Stimulated activated CD8-positive, alpha-beta memory T cell treated with anti-CD3 and anti-CD28 coated beads, Interleukin-15, amount 100 ng/mL, for 4 hours (primary cell): ENCODE data around the gene TCN1.
"Not testable (repeated sequence)": the region's sequence is repeated elsewhere in the genome, so short reads cannot be mapped to it uniquely, and the experiment has no call there.

Experiments
- DNase-seq, 2 donors: peaks; one replicate each; pipeline ENCODE4 v3.0.0-alpha.2; 2020; ENCODE audit warnings: low read depth in 2 of 2

Gene TCN1, protein sequence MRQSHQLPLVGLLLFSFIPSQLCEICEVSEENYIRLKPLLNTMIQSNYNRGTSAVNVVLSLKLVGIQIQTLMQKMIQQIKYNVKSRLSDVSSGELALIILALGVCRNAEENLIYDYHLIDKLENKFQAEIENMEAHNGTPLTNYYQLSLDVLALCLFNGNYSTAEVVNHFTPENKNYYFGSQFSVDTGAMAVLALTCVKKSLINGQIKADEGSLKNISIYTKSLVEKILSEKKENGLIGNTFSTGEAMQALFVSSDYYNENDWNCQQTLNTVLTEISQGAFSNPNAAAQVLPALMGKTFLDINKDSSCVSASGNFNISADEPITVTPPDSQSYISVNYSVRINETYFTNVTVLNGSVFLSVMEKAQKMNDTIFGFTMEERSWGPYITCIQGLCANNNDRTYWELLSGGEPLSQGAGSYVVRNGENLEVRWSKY

GRCh38 chr11:59866397-59866796 is at the start of gene TCN1:
Gene TCN1, minus strand, starts transcription at chr11:59866487. Its CDS starts 17 bp downstream, at chr11:59866470.
- DNase-seq, result no peak

- not testable (repeated sequence) for DNase-seq
Measured at GRCh38 chr11:59903569-59903968, 37.3 kb upstream of the TCN1 start.

- no peak for DNase-seq
Measured at GRCh38 chr11:59901306-59901705, 35.0 kb upstream of the TCN1 start.

- no peak for DNase-seq
Measured at GRCh38 chr11:59900366-59901126, 34.3 kb upstream of the TCN1 start.

DNA sequence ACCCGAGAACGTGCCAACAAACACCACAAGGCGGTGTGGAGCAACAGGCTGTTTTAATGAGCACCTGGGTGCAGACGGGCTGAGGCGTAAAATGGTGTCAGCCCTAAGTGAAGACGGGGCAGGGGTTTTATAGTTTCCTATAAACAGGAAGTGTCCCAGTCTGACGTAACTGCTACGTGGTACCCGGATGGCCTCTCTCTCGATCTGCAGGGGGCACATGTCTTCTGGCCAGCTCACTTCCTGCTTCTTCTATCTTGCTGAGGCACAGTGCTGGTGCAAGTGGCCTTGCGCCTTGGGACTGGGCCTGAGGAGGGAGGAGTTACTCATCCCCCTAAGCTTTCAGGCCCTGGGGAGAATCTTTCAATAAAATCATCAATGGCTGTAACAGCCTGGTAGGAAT is 33.2 kb upstream of the TCN1 start:
- no peak for DNase-seq

GRCh38 chr11:59898650-59899049 is 32.4 kb upstream of the TCN1 start:
- no peak for DNase-seq

DNA sequence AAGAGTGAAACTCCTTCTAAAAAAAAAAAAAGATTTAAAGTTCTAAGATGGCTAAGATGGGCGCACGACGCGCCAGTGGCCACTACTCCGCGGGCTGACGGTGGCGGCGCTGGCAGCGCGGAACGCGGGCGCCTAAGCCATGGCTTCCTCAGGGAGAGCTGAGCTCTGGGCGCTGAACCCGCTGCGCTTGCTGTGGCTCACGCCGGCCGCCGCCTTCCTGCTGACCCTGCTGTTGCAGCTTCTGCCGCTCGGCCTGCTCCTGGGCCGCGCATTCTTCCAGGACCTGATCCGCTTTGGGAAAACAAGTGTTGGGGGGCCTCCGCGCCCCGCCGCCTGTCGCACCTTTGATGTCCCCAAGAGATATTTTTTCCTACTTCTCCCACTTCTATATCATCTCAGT is 31.8 kb upstream of the TCN1 start:
- DNase-seq, result no peak

- DNase-seq, result no peak
Measured at GRCh38 chr11:59894616-59895015, 28.3 kb upstream of the TCN1 start.

DNA sequence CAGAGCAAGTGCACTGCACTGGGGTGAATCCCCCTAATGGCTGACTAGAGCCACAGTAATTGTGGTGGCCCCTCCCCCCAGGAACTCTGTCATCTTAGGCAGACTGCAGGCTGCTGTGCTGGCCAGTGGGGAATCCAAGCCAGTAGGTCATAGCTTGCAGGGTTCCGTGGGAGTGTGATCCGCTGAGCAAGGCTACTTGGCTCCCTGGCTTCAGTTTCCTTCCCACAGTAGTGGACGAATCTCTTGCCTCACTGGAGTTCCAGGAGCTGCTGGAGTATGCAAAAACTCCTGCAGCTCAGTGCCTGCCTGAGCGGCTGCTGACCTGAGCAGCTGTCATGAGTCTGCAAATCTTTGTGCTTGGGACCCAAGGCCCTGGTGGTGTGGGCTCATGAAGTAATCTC is 25.5 kb upstream of the TCN1 start:
- no peak for DNase-seq

DNA sequence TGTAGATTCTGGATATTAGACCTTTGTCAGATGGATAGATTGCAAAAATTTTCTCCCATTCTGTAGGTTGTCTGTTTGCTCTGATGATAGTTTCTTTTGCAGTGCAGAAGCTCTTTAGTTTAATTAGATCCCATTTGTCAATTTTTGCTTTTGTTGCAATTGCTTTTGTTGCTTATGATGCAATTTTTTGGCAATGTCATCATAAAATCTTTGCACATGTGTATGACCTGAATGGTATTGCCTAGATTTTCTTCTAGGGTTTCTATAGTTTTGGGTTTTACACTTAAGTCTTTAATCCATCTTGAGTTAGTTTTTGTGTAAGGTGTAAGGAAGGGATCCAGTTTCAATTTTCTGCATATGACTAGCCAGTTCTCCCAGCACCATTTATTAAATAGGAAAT is 20.9 kb upstream of the TCN1 start:
- DNase-seq, result not testable (repeated sequence)

DNA sequence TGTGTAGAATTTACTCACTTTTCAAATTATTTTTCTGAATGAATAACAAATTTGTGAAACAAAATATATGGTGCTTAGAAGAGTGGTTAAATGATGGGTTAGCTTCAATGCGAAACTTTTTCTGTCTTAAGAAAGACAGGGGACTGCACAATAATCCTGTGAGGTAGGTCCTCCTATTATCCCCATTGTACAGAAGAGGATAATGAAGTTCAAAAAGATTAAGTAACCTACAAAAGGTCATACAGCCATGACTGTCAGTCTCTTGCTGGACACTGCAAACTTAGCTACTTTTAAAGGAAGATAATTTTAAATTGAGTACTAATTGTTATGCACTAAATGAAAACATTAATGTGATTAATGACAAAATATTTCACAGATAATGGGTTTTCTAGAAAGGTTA is 17.3 kb upstream of the TCN1 start:
- DNase-seq, result no peak

DNA sequence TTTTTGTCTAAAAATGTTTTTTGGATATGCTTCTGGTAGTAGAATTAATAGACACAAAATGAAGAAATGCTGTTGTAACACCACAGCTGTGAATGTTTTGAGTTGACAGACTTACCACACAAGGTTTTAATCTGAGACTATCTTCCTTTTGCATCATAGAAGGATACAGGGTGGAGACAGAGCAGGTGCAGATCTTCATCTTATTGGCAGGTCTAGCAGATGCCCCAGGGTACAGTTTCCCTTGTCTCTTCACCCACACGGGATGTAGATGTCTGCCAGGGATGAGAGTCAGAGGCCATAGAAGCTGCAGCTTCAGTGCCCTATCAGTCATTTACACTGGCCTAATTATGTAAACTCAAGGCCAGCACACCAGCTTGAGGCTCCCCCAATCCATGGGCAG is 13.3 kb upstream of the TCN1 start:
- no peak for DNase-seq

DNA sequence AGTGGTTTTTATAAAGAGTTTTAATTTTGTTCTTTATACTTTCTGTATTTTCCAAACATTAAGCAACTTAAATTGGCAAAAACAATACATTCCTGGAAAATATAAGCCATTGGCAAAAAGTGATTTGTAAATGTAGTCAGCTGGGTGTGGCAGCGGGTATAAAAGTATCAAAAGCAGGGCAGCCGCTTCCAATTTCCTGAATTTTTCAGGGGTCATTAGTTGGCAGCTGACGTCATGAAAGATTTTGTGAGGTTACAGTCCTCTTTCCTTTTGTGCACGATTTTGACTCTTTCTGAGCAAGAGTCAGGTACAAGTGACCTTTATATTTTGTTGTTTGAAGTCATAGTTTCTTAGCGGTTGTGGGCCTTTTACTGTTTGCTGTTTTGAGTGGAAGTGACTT is 12.3 kb upstream of the TCN1 start, which contains the start of gene OOSP3:
Gene OOSP3 (plus strand): TSS at position 208 of the 400 bp plus-strand sequence. CDS start 27 bp downstream, at position 235.
- DNase-seq, result no peak

DNA sequence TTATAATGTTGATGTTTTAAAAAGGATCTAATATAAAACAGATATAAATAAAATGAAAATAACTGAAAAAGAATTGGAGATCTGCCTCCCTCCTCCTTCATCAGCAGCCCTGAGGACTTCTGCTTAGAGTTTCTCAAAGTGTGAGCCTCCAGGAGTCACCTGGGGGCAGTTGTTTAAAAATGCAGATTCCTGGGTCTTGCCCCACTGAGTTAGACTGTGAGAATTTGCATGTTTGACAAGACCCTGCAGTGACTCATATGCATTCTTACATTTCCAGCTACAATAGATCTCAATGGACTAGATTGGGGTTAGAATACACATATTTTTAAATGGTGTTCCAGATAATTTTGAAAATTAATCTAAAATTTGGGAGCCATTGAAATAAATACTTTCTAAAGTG is 11.5 kb upstream of the TCN1 start:
- DNase-seq, result no peak

DNA sequence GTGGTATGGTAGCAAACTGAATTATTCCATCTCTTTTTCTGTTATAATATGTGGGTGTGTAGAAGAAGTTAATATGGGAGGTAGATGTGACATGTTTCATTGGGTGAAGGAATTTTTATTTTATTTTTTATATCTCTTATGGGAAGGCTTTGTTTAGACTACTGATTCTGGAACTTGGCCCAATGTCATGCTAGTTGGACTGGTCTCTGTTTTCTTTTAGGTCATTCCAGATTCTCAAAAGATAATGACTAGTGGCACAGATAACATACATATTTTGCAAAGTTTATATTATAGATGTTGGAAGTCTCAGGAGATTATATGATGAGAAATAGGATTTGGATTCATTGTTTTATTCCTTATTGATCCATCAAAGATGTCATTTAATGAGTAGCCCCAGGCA is 11.0 kb upstream of the TCN1 start:
- DNase-seq, result no peak

- no peak for DNase-seq
Measured at GRCh38 chr11:59875856-59876519, 9.7 kb upstream of the TCN1 start.

GRCh38 chr11:59872076-59872475 is 5.8 kb upstream of the TCN1 start:
- DNase-seq, result no peak

- DNase-seq, result no peak
Measured at GRCh38 chr11:59867946-59868345, 1.7 kb upstream of the TCN1 start.

- no peak for DNase-seq
Measured at GRCh38 chr11:59866836-59867235, 549 bp upstream of the TCN1 start.

GRCh38 chr11:59865031-59865430 is 1.3 kb downstream of the TCN1 start:
- no peak for DNase-seq

- DNase-seq, result no peak
Measured at GRCh38 chr11:59862252-59862651, 4.0 kb downstream of the TCN1 start.

GRCh38 chr11:59859673-59860072 is 6.6 kb downstream of the TCN1 start:
- DNase-seq, result no peak
